Panc1 (cell line): ENCODE results near the gene PBX1.

Experiments used
- POLR2AphosphoS5 ChIP-seq: IDR thresholded peaks from 2 replicates; pipeline ENCODE4 v1.6.1; 2012; ENCODE audit warnings: mild to moderate bottlenecking, low read depth, low read length, moderate library complexity
- REST ChIP-seq, 2 experiments: IDR thresholded peaks; 2 replicates each; pipeline ENCODE4 v1.6.1; 2011 to 2012; ENCODE audit warnings: low read depth in 2 of 2, control low read depth in 1 of 2, low read length in 1 of 2, mild to moderate bottlenecking in 1 of 2, moderate library complexity in 1 of 2; ENCODE audit not compliant: insufficient read depth in 1 of 2
- SIN3A ChIP-seq: IDR thresholded peaks from 2 replicates; pipeline ENCODE4 v1.6.1; 2012; ENCODE audit warnings: low read depth, mild to moderate bottlenecking, low read length, moderate library complexity, borderline replicate concordance; ENCODE audit not compliant: insufficient read depth
- TCF7L2 ChIP-seq: IDR thresholded peaks from 2 replicates; pipeline ENCODE4 v1.6.1; 2011; ENCODE audit warnings: mild to moderate bottlenecking, low read depth, low read length, inconsistent platforms
- TF ChIP-seq, protein P1 (sequence below): fragments of 450-650 bp; IDR thresholded peaks from 2 replicates; pipeline ENCODE4 v1.5.1; 2017; ENCODE audit warnings: mild to moderate bottlenecking

- TF ChIP-seq, protein P1, sequence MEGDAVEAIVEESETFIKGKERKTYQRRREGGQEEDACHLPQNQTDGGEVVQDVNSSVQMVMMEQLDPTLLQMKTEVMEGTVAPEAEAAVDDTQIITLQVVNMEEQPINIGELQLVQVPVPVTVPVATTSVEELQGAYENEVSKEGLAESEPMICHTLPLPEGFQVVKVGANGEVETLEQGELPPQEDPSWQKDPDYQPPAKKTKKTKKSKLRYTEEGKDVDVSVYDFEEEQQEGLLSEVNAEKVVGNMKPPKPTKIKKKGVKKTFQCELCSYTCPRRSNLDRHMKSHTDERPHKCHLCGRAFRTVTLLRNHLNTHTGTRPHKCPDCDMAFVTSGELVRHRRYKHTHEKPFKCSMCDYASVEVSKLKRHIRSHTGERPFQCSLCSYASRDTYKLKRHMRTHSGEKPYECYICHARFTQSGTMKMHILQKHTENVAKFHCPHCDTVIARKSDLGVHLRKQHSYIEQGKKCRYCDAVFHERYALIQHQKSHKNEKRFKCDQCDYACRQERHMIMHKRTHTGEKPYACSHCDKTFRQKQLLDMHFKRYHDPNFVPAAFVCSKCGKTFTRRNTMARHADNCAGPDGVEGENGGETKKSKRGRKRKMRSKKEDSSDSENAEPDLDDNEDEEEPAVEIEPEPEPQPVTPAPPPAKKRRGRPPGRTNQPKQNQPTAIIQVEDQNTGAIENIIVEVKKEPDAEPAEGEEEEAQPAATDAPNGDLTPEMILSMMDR = no peak
- TF ChIP-seq POLR2AphosphoS5 (no peak), SIN3A (no peak), REST (IDR thresholded peaks at IDR 0.05; ENCODE audit: insufficient read depth in 1 of 2, low read depth in 2 of 2, low read length in 1 of 2) (no peak), TCF7L2 (no peak)
Measured at GRCh38 chr1:164719676-164720439, 160.9 kb downstream of the PBX1 start.
